HL-60 (cell line): ENCODE measurements around the gene DECR2.

Experiments used
- DNase-seq, 2 experiments: peaks; one replicate each; pipeline ENCODE4 v3.0.0-alpha.2; 2010 to 2020; ENCODE audit warnings: low read depth in 1 of 2, low spot score in 1 of 2
- H3K27ac ChIP-seq: fragments of 250-450 bp; sonication (Bioruptor Pico); replicated peaks from 2 replicates; pipeline ENCODE4 v1.5.1; 2020; ENCODE audit warnings: mild to moderate bottlenecking, moderate library complexity
- H3K27me3 ChIP-seq: fragments of 250-450 bp; sonication (Bioruptor Pico); 2 replicates; pipeline ENCODE4 v1.5.1; 2021; ENCODE audit warnings: mild to moderate bottlenecking, moderate library complexity; ENCODE audit not compliant: insufficient read depth, poor library complexity, severe bottlenecking
- H3K4me3 ChIP-seq: replicated peaks from 2 replicates; pipeline ENCODE4 v1.5.1; 2011; ENCODE audit warnings: mild to moderate bottlenecking, control low read depth, low read length; ENCODE audit not compliant: insufficient read depth
- GABPA ChIP-seq: IDR thresholded peaks from 2 replicates; pipeline ENCODE4 v1.6.1; 2012; ENCODE audit warnings: low read depth
- POLR2AphosphoS5 ChIP-seq: IDR thresholded peaks from 2 replicates; pipeline ENCODE4 v1.6.1; 2012; ENCODE audit warnings: low read depth
- SPI1 ChIP-seq: IDR thresholded peaks from 2 replicates; pipeline ENCODE4 v1.6.1; 2012; ENCODE audit warnings: low read depth, mild to moderate bottlenecking, borderline replicate concordance
- TF ChIP-seq, protein P1 (sequence below): IDR thresholded peaks from one replicate; pipeline ENCODE4 v1.5.1; 2011; ENCODE audit warnings: low read length, control low read depth, inconsistent platforms; ENCODE audit not compliant: insufficient read depth
- TF ChIP-seq, protein P2 (sequence below): IDR thresholded peaks from 2 replicates; pipeline ENCODE4 v1.6.1; 2012; ENCODE audit warnings: low read depth; ENCODE audit not compliant: insufficient replicate concordance

DECR2 gene

DNA sequence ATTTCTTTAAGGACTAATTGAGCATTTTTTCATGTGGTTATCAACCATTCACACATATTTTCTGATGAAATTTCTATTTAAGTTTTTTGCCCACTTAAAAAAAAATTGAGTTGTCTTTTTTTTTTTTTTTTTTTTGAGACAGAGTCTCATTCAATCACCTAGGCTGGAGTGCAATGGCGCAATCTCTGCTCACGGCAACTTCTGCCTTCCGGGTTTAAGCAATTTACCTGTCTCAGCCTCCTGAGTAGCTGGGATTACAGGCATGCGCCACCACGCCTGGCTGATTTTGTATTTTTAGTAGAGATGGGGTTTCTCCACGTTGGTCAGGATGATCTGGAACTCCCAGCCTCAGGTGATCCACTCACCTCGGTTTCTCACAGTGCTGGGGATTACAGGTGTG, 58.1 kb downstream of the DECR2 start:
- Histone ChIP-seq H3K27me3 (no peaks in the 10 kb centered on the region), H3K4me3 (no peak overlapping the region), H3K27ac (no peak overlapping the region)
- DNase-seq: no peak
- TF ChIP-seq, protein P1, sequence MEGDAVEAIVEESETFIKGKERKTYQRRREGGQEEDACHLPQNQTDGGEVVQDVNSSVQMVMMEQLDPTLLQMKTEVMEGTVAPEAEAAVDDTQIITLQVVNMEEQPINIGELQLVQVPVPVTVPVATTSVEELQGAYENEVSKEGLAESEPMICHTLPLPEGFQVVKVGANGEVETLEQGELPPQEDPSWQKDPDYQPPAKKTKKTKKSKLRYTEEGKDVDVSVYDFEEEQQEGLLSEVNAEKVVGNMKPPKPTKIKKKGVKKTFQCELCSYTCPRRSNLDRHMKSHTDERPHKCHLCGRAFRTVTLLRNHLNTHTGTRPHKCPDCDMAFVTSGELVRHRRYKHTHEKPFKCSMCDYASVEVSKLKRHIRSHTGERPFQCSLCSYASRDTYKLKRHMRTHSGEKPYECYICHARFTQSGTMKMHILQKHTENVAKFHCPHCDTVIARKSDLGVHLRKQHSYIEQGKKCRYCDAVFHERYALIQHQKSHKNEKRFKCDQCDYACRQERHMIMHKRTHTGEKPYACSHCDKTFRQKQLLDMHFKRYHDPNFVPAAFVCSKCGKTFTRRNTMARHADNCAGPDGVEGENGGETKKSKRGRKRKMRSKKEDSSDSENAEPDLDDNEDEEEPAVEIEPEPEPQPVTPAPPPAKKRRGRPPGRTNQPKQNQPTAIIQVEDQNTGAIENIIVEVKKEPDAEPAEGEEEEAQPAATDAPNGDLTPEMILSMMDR: no peak
- TF ChIP-seq, protein P2, sequence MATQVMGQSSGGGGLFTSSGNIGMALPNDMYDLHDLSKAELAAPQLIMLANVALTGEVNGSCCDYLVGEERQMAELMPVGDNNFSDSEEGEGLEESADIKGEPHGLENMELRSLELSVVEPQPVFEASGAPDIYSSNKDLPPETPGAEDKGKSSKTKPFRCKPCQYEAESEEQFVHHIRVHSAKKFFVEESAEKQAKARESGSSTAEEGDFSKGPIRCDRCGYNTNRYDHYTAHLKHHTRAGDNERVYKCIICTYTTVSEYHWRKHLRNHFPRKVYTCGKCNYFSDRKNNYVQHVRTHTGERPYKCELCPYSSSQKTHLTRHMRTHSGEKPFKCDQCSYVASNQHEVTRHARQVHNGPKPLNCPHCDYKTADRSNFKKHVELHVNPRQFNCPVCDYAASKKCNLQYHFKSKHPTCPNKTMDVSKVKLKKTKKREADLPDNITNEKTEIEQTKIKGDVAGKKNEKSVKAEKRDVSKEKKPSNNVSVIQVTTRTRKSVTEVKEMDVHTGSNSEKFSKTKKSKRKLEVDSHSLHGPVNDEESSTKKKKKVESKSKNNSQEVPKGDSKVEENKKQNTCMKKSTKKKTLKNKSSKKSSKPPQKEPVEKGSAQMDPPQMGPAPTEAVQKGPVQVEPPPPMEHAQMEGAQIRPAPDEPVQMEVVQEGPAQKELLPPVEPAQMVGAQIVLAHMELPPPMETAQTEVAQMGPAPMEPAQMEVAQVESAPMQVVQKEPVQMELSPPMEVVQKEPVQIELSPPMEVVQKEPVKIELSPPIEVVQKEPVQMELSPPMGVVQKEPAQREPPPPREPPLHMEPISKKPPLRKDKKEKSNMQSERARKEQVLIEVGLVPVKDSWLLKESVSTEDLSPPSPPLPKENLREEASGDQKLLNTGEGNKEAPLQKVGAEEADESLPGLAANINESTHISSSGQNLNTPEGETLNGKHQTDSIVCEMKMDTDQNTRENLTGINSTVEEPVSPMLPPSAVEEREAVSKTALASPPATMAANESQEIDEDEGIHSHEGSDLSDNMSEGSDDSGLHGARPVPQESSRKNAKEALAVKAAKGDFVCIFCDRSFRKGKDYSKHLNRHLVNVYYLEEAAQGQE: no peak
- TF ChIP-seq SPI1 (no peak), POLR2AphosphoS5 (no peak), GABPA (no peak)

DNA sequence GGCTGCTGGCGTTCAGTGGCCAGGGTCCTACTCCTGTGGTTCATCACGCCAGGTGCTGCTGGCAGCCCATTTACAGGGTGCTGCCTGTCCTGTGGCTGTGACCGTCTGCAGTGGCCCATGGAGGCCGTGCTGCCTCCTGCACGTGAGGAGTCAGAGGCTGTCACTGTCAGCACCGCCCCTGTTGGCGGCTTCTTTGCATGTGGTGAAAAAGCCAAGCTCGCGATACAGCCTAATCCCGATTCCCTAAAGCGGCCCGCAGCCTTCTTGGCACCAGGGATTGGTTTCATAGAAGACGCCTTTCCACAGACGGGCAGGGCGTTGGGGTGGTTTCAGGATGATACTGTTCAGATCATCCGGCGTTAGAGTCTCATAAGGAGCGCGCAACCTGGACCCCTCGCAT, 59.1 kb downstream of the DECR2 start:
- no peaks in the 10 kb centered on the region for H3K27me3 ChIP-seq
- DNase-seq: no peak
- TF ChIP-seq SPI1: no peak
- TF ChIP-seq, protein P1: no peak
- no peak for TF ChIP-seq GABPA
- no peak for TF ChIP-seq POLR2AphosphoS5
- TF ChIP-seq, protein P2: no peak
- H3K27ac ChIP-seq: no peak overlapping the region
- H3K4me3 ChIP-seq: no peak overlapping the region
